Adrenal gland (tissue), 5 donors: ENCODE results near the gene CCSER1.

Experiments
- CTCF ChIP-seq, 6 experiments: fragments of 450-650 bp in 4 of 6; fragments of 200-600 bp in 2 of 6; sonication (generic) in 1 of 6; IDR thresholded peaks; 1 replicate in 5 of 6; 2 replicates in 1 of 6; pipeline versions ENCODE4 v1.5.1 to v1.8.0; 2016 to 2021; ENCODE audit warnings: antibody characterized with exemption in 6 of 6, mild to moderate bottlenecking in 2 of 6, moderate library complexity in 1 of 6
- POLR2A ChIP-seq, 2 donors: fragments of 450-650 bp; IDR thresholded peaks; one replicate each; pipeline ENCODE4 v1.6.1; 2017; ENCODE audit warnings: antibody characterized with exemption in 2 of 2, mild to moderate bottlenecking in 2 of 2, moderate library complexity in 1 of 2
- donor health status: DM: no; HTN: no; CAD: no.

GRCh38 chr4:90580326-90580725, 453.1 kb downstream of the CCSER1 start:
- TF ChIP-seq CTCF (IDR thresholded peaks at IDR 0.05): no peak
- TF ChIP-seq POLR2A (IDR thresholded peaks at IDR 0.05): no peak
